Hematopoietic multipotent progenitor cell treated with erythropoietin and hydrocortisone succinate and interleukin-3 and kit ligand, for 8 days (in vitro differentiated cells): Measurements from ENCODE around the gene PSD2.
A peak's percentile ranks its signal among the peaks of the same experiment; 100 is the strongest.

Experiments used
- DNase-seq: peaks from one replicate; pipeline ENCODE4 v3.0.0-alpha.2; 2015

PSD2 gene

GRCh38 chr5:139861021-139861888 is 65.6 kb downstream of the PSD2 start:
- no peak for DNase-seq

GRCh38 chr5:139861889-139862207 is 66.2 kb downstream of the PSD2 start:
- no peak for DNase-seq

GRCh38 chr5:139862313-139862712 is 66.7 kb downstream of the PSD2 start:
- no peak for DNase-seq

GRCh38 chr5:139862803-139863202 is 67.2 kb downstream of the PSD2 start:
- DNase-seq = no peak

- DNase-seq = no peak
Observed at GRCh38 chr5:139863361-139863760, 67.8 kb downstream of the PSD2 start.

- DNase-seq = peak; percentile 39
Observed at GRCh38 chr5:139863855-139864558, 68.4 kb downstream of the PSD2 start.

GRCh38 chr5:139864716-139865483 is 69.3 kb downstream of the PSD2 start:
- DNase-seq = no peak

GRCh38 chr5:139867109-139867508 is 71.5 kb downstream of the PSD2 start:
- DNase-seq = no peak

GRCh38 chr5:139867581-139867980 is 72.0 kb downstream of the PSD2 start:
- DNase-seq = no peak

GRCh38 chr5:139869042-139869790 is 73.6 kb downstream of the PSD2 start:
- DNase-seq = no peak

- DNase-seq = no peak
Observed at GRCh38 chr5:139870677-139871076, 75.1 kb downstream of the PSD2 start.

- no peak for DNase-seq
Observed at GRCh38 chr5:139871614-139872013, 76.0 kb downstream of the PSD2 start.

- DNase-seq = no peak
Observed at GRCh38 chr5:139872052-139872766, 76.6 kb downstream of the PSD2 start.

- DNase-seq = no peak
Observed at GRCh38 chr5:139872851-139873794, 77.5 kb downstream of the PSD2 start.

- no peak for DNase-seq
Observed at GRCh38 chr5:139875957-139876356, 80.3 kb downstream of the PSD2 start.

- no peak for DNase-seq
Observed at GRCh38 chr5:139877129-139877597, 81.6 kb downstream of the PSD2 start.

- DNase-seq = no peak
Observed at GRCh38 chr5:139878093-139878492, 82.5 kb downstream of the PSD2 start.

- DNase-seq = no peak
Observed at GRCh38 chr5:139880416-139881142, 85.0 kb downstream of the PSD2 start.

GRCh38 chr5:139881143-139881733 is 85.6 kb downstream of the PSD2 start:
- DNase-seq = no peak

- DNase-seq = no peak
Observed at GRCh38 chr5:139882316-139882715, 86.7 kb downstream of the PSD2 start.
